Sigmoid colon (tissue), 4 donors: Measurements from ENCODE around the gene GNLY.

Experiments used
- EP300 ChIP-seq, 4 donors: sonication (generic); formaldehyde crosslinking; IDR thresholded peaks; one replicate each; pipeline ENCODE4 v1.6.1; 2017; ENCODE audit warnings: antibody characterized with exemption in 4 of 4
- POLR2A ChIP-seq, 2 donors: fragments of 450-650 bp; IDR thresholded peaks; one replicate each; pipeline ENCODE4 v1.6.1; 2016; ENCODE audit warnings: antibody characterized with exemption in 2 of 2, mild to moderate bottlenecking in 2 of 2, moderate library complexity in 2 of 2

GRCh38 chr2:85697096-85697495 is 2.9 kb downstream of the GNLY start:
- no peak for TF ChIP-seq POLR2A (IDR thresholded peaks at IDR 0.05)
- TF ChIP-seq EP300 (IDR thresholded peaks at IDR 0.05), result no peak
